ENCODE measurements around the gene CS. TPM values are rescaled to one million over a fixed set of nuclear protein-coding genes. Genes with fewer than 3 reads are reported as not detected.

CS gene
- total and polyA plus RNA-seq, 2 experiments from 2014 or later, result 67.2 to 76.2 TPM

DNA sequence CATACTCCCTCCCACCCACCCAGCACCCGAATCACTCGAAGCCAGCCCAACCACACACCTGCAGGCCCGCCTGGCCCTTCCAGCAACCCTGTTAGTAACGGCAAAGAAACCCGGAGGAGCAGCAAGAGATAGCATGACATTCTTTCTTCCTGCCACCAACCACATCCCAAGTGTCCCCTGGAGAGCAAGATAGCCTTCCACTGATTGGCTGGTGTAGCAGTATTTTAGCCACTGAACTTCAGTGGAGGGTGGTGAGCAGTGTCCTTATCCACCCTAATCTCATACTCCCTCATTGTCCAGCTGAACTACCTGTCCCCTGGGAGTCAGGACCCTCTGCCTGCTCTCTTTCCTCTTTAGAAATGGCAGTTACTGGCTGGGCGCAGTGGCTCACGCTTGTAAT is 71.0 kb downstream of the CS start:
- Histone ChIP-seq H3K27ac (no peak overlapping the region), H3K79me2 (ENCODE audit: insufficient read depth) (no peaks in the 10 kb centered on the region), H3K36me3 (ENCODE audit: low read depth) (no peaks in the 10 kb centered on the region), H3K9ac (no peak overlapping the region), H3K4me2 (ENCODE audit: unreplicated experiment) (no peak overlapping the region), H3K4me3 (no peak overlapping the region), H3K9me2 (ENCODE audit: insufficient read depth) (no peaks in the 10 kb centered on the region), H2AFZ (no peak overlapping the region), H3K27me3 (replicated peaks; ENCODE audit: insufficient read depth) (no peaks in the 10 kb centered on the region), H3K9me3 (ENCODE audit: low read depth) (no peaks in the 10 kb centered on the region), H4K20me1 (ENCODE audit: insufficient read depth) (no peaks in the 10 kb centered on the region), H3F3A (ENCODE audit: insufficient read depth) (peaks cover 5% of the 10 kb centered on the region; the same call in 1 of the 2 replicates), H3K4me1 (ENCODE audit: insufficient read depth) (no peaks in the 10 kb centered on the region)
- DNase-seq, result no peak
- TF ChIP-seq EZH2 (IDR thresholded peaks at IDR 0.05; ENCODE audit: insufficient read depth, poor library complexity, severe bottlenecking) (no peak), EZH2phosphoT487 (IDR thresholded peaks at IDR 0.05; ENCODE audit: insufficient read depth, low read depth) (no peak)
- in situ Hi-C loops (cut with MboI), result no loop called here
- 86 to 90% methylated on average over 7 of the region's 7 CpGs for WGBS, 2 experiments (ENCODE audit: low coverage in 1 of 2, low lambda C conversion rate in 2 of 2, missing lambda C conversion rate in 2 of 2)

DNA sequence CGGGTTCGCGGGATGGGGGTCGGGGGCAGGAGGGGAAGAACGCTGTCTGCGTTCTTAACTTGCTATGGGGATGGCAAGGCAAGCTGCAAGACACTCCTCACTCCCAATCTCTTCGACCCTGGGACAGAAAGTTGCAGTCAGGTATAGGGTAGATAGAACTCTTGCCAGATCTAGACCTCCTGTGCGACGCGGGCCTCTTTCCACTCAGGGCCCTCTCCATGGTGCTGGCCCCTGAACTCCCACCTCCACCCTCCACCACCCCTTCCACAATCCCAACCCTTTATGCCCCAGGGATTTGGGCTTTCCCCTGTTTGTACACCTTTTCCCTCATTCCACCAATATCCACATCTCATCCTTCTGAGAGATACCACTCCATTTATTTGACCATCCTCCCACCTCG is 75.2 kb downstream of the CS start:
- Histone ChIP-seq H4K20me1 (ENCODE audit: insufficient read depth) (no peaks in the 10 kb centered on the region), H3K4me1 (ENCODE audit: insufficient read depth) (peaks cover 15% of the 10 kb centered on the region), H3K27ac (no peak overlapping the region), H3K4me2 (ENCODE audit: unreplicated experiment) (peak overlapping the region; percentile 81), H3K9me3 (ENCODE audit: low read depth) (no peaks in the 10 kb centered on the region), H3K9ac (peak overlapping the region; percentile 82), H2AFZ (peak overlapping the region; percentile 92), H3K36me3 (ENCODE audit: low read depth) (no peaks in the 10 kb centered on the region), H3F3A (ENCODE audit: insufficient read depth) (peaks cover 19% of the 10 kb centered on the region), H3K27me3 (replicated peaks; ENCODE audit: insufficient read depth) (no peaks in the 10 kb centered on the region), H3K4me3 (peak overlapping the region; percentile 80), H3K9me2 (ENCODE audit: insufficient read depth) (no peaks in the 10 kb centered on the region), H3K79me2 (ENCODE audit: insufficient read depth) (peaks cover 11% of the 10 kb centered on the region)
- 71 to 76% methylated on average over 8 to 11 of the region's 11 CpGs for WGBS, 2 experiments (ENCODE audit: low coverage in 1 of 2, low lambda C conversion rate in 2 of 2, missing lambda C conversion rate in 2 of 2)
- DNase-seq, result no peak
- in situ Hi-C loops (cut with MboI), result no loop called here
- no peak for TF ChIP-seq EZH2phosphoT487 (IDR thresholded peaks at IDR 0.05; ENCODE audit: insufficient read depth, low read depth)
- no peak for TF ChIP-seq EZH2 (IDR thresholded peaks at IDR 0.05; ENCODE audit: insufficient read depth, poor library complexity, severe bottlenecking)

DNA sequence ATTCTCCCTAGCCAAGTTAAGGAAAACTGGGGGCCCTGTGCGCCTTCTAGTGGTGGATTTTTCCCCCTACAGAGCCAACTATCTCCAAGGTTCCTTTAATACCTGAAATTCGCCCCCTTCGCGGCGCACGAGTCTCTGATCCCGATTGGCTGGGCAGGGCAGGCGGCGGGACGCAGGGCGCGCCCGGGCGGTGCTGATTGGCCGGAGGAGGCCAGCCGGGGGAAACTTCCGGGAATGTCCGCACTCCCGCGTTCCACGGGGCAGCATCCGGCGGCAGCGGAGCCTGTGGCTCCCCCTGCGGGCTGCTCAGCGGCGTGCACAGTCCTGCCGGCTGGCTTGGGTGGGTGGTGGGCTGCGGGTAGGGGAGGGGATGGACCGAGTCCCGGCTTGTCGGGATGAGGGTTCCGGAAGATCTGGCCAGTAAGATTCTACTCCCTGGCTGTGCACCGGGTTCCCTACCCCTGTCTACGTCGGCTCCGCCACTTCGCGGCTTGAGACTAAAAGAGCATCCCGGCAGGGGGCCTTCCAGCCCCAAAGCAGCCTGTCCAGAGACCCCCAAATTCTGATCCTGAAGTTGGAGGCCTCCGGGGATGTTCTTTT is 75.9 kb downstream of the CS start, which contains the start of gene NABP2:
NABP2 (plus strand) TSS at position 241 of the 600 bp plus-strand sequence. CDS start 515 bp downstream, outside the sequence.
- H3K27ac ChIP-seq, result peak within 1 kb of the TSS; percentile 62
- peak within 1 kb of the TSS; percentile 82 for H3K9ac ChIP-seq
- H3K36me3 ChIP-seq (ENCODE audit: low read depth), result no peaks in the 10 kb centered on the region
- peak within 1 kb of the TSS; percentile 92 for H2AFZ ChIP-seq
- TF ChIP-seq EZH2phosphoT487 (IDR thresholded peaks at IDR 0.05; ENCODE audit: insufficient read depth, low read depth) (no peak), EZH2 (IDR thresholded peaks at IDR 0.05; ENCODE audit: insufficient read depth, poor library complexity, severe bottlenecking) (no peak)
- in situ Hi-C loops (cut with MboI), result no loop called here
- H3K9me2 ChIP-seq (ENCODE audit: insufficient read depth), result no peaks in the 10 kb centered on the region
- 1 to 5% methylated on average over 18 to 35 of the region's 41 CpGs for WGBS, 2 experiments (ENCODE audit: low coverage in 1 of 2, low lambda C conversion rate in 2 of 2, missing lambda C conversion rate in 2 of 2)
- peaks cover 15% of the 10 kb centered on the region for H3K4me1 ChIP-seq (ENCODE audit: insufficient read depth)
- peaks cover 19% of the 10 kb centered on the region for H3K79me2 ChIP-seq (ENCODE audit: insufficient read depth)
- H3K4me2 ChIP-seq (ENCODE audit: unreplicated experiment), result peak within 1 kb of the TSS; percentile 81
- H3F3A ChIP-seq (ENCODE audit: insufficient read depth), result peaks cover 19% of the 10 kb centered on the region
- no peaks in the 10 kb centered on the region for H3K27me3 ChIP-seq (replicated peaks; ENCODE audit: insufficient read depth)
- peak within 1 kb of the TSS; percentile 80 for H3K4me3 ChIP-seq
- peak; percentile 99 for DNase-seq
- H3K9me3 ChIP-seq (ENCODE audit: low read depth), result no peaks in the 10 kb centered on the region
- no peaks in the 10 kb centered on the region for H4K20me1 ChIP-seq (ENCODE audit: insufficient read depth)

DNA sequence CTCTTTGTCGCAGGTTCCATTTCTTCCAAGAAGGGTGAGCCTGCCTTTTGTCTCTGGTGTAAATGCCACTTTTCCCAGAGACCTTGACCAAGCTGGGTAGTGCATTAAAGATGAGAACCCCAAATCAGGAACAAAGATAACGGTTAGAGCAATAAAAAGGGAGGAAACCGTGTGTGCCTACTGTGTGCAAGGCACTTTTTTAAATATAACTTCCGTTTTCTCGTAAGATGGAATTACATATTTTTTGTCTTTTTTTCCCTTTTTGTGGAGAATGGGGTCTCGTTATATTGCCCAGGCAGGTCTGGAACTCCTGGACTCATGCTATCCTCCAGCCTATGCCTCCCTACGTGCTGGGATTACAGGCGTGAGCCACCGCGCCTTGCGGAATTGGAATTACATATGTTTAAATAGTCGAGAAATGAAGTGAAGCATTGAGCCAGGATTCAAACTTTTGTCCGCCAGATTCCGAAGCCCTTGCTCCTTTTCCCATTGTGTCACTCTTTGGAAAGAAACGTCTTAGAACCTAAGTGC is 76.5 kb downstream of the CS start:
- Histone ChIP-seq H3K4me2 (ENCODE audit: unreplicated experiment) (peak overlapping the region; percentile 73), H3K79me2 (ENCODE audit: insufficient read depth) (peaks cover 24% of the 10 kb centered on the region), H3K4me3 (peak overlapping the region; percentile 80), H3F3A (ENCODE audit: insufficient read depth) (peaks cover 19% of the 10 kb centered on the region), H3K9me2 (ENCODE audit: insufficient read depth) (no peaks in the 10 kb centered on the region), H3K36me3 (ENCODE audit: low read depth) (no peaks in the 10 kb centered on the region), H3K27me3 (replicated peaks; ENCODE audit: insufficient read depth) (no peaks in the 10 kb centered on the region), H3K9ac (peak overlapping the region; percentile 43), H3K27ac (peak overlapping the region; percentile 62), H3K4me1 (ENCODE audit: insufficient read depth) (peaks cover 15% of the 10 kb centered on the region), H4K20me1 (ENCODE audit: insufficient read depth) (no peaks in the 10 kb centered on the region), H3K9me3 (ENCODE audit: low read depth) (no peaks in the 10 kb centered on the region), H2AFZ (peak overlapping the region; percentile 92)
- in situ Hi-C loops (cut with MboI), result no loop called here
- no peak for TF ChIP-seq EZH2phosphoT487 (IDR thresholded peaks at IDR 0.05; ENCODE audit: insufficient read depth, low read depth)
- no peak for TF ChIP-seq EZH2 (IDR thresholded peaks at IDR 0.05; ENCODE audit: insufficient read depth, poor library complexity, severe bottlenecking)
- WGBS, 2 experiments (ENCODE audit: low coverage in 1 of 2, low lambda C conversion rate in 2 of 2, missing lambda C conversion rate in 2 of 2), result 18% methylated on average over 15 of the region's 15 CpGs
- DNase-seq, result no peak
